LNCaP clone FGC (cell line): ENCODE measurements around the gene GPR15LG.

Experiments
- DNase-seq: peaks from one replicate; pipeline ENCODE4 v3.0.0-alpha.2; 2011; ENCODE audit warnings: low read depth
- H3K4me3 ChIP-seq: 2 replicates; pipeline ENCODE4 v1.5.1; 2011; ENCODE audit warnings: mild to moderate bottlenecking, low read depth, low read length, control low read depth
- CTCF ChIP-seq: IDR thresholded peaks from 2 replicates; pipeline ENCODE4 v1.5.1; 2012; ENCODE audit warnings: mild to moderate bottlenecking; ENCODE audit not compliant: control insufficient read depth, insufficient read depth; ENCODE audit errors: extremely low read depth

GPR15LG gene

DNA sequence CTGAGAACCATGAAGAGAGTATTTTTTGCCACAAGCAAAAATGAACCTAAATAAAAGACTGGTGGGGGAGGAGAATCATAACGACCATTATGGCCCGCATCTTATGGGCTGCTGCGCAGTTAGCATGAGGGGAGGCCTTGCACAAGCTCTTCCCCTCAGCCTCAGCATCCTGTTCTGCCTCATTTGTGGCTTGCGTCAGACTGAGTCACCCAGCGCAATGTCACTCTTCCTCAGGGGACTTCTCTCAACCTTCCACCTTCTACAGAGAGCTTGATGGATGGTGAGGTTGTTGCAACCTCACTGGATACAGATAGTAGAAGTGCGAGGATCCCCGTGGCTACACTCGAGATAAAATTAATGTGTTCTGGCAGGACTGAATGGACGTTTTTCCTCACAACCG lies 16.8 kb upstream of the GPR15LG start:
- no peak for DNase-seq
- no peak for TF ChIP-seq CTCF
- no peak overlapping the region for H3K4me3 ChIP-seq

DNA sequence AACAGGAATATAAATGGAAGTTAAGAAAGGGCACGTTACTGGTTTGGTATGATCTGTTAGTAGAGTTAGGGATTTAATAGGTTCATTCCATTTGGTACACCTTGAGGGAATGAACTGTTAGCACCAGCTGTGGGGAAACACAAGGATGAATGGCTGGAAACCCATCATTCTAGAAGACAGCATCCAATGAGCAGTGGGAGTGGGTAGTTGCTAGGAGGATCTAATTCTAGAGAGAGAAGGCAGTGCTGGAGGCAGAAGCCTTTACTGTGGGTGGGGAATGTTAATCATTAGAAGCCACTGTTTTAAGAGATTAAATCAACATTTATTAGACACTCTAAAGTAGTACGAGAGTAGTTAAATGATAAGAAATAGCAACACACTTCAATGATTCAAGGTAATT lies 15.5 kb upstream of the GPR15LG start:
- DNase-seq = no peak
- H3K4me3 ChIP-seq = no peak overlapping the region
- no peak for TF ChIP-seq CTCF

DNA sequence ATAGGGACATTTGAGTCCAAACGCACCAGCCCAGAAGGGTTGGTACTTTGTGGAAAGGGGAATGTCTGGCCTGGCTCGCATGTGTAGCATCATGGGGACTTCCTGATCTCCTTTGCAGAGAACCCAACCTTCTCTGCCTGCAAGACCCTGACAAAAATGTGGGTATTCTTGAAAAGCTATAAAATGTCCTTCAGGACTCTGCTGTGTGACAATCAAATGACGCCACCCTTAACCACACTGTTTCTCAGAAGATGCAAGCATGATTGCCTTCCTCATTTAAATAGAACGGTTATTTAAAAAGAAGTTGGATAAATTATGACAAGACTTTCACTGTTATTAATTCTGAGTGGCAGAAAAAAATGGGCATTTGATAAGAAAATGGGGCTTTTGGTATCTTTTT lies 15.1 kb upstream of the GPR15LG start:
- no peak for TF ChIP-seq CTCF
- DNase-seq = no peak
- no peak overlapping the region for H3K4me3 ChIP-seq

DNA sequence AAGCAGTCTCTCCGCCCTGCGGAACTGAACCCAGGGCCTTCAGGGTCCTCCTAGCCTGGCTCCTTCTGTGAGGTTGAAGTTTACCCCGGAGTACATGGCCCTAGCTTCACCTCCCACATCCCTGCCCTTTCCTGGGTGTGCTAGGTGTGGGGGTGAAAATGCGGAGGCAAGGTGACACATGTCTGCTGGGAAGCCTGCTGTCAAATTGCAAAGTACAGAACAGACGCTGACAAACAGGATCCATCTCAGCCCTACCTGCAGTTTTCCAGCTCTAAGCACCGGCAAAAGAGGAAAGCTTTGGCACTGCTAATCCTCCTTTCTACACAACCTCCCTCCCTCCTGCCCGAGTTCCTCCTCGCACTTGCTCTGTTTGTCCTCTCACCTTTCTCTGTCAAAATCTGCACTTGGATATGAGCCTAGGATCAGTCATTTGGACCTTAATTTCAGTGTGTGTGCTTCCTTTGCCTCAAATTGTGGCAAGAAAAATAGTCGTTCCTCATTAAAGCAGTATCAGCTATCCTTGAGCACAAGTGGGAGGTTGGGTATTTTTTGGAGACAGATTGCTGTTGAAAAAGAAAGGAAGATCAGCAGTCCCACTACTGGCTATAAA lies 14.4 kb upstream of the GPR15LG start:
- H3K4me3 ChIP-seq = no peak overlapping the region
- TF ChIP-seq CTCF = no peak
- DNase-seq = no peak

DNA sequence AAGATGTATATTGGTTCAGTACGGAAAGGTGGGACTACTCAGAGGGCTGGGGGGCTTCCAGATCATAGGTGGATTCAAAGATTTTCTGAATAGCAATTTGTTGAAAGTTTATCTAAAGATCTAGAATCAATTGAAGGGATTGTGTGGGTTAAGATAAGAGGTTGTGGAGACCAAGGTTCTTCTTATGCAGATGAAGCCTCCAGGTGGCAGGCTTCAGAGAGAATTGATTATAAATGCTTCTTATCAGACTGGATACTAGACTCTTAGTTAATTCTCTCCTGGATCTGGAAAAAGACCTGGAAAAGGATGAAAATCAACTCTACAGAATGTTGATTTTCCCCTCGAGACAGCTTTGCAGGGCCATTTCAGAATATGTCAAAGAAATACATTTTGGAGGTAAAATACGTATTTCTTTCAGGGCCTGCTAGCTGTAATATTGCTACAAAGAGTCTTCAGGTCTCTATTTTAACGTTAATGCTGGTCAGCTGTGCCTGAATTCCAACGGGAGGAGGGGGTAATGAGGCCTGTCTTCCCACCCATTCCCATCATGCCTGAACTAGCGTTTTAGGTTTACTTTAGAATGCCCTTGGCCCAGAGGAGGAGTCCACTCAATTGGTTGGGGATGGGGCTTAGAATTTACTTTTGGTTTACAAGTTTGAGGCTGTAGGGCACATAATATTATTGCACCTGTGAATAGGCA lies 12.8 kb upstream of the GPR15LG start:
- no peak overlapping the region for H3K4me3 ChIP-seq
- no peak for DNase-seq
- peak; percentile 36 for TF ChIP-seq CTCF

DNA sequence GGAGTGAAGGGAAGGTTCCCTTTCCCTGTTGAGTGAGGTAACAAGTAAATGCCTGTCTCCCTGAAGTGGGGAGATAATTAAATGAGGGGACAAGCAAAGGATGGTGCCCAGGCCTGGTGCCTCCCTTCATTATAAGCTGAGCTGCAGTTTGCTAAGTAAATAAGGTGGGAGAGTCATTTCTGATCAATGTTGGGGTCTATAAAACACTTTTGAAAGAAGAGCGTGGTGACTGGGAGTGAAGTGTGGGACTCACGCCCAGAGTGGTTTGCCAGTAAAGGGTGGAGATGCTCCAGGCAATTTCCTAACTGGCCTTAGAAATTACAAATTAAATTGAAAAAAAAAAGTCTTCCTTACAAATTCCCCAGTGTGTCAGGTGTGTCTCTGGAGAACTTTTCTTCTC lies 9.6 kb upstream of the GPR15LG start:
- no peak for DNase-seq
- H3K4me3 ChIP-seq = no peak overlapping the region

More for the DNA sequence above, 9.6 kb upstream of the GPR15LG start:
- TF ChIP-seq CTCF = no peak
